LHCN-M2 (cell line): Measurements from ENCODE around the gene ZKSCAN5. TPM values are rescaled to one million over a fixed set of nuclear protein-coding genes. Genes with fewer than 3 reads are reported as not detected.
"Not testable (repeated sequence)": the region's sequence is repeated elsewhere in the genome, so short reads cannot be mapped to it uniquely, and the experiment has no call there.

Experiments used
- DNase-seq: peaks from one replicate; pipeline ENCODE4 v3.0.0-alpha.2; 2012; ENCODE audit warnings: low read depth
- total RNA-seq: library from RNA; depleted of rRNA; stranded (reverse); fragments of >200 nt; gene quantifications from 2 replicates; pipeline ENCODE4 v1.2.3, GENCODE V29; 2014

The ZKSCAN5 gene
- total RNA-seq, 1 experiment from 2014 or later, result 22.6 TPM

DNA sequence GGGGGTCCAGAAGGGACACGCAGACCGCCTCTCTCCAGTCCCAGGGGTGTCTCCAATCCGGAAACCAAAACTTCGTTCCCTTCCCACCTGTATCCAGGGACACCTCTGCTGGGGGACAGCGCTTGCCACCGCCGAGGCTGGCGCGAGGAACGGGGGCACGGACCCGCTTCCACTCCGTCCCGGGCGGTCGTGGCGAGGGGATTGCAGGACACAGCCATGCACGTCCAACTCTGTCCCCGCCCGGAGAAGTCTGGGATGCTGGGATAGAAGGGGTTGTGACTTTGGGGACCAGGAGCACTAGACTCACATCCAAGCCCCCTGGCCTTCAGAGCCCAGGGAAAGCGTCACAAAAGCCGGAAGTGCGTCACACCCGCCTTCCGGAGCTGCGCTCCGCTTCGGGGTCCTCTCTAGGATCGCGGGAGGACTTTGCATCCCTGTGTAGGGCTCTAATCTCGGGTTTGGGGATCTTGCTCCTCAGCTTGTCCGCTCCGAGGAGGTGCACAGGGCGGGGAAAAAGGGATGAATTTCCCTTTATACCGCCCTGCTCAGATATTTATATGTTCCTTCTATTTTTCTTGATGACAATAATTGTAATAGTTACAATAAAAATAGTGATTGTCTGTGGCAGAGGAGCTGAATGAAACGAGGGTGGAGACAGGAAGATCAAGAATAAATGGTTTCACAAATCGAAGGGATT lies 47.5 kb downstream of the ZKSCAN5 start, which contains the start of gene FAM200A:
TSS of gene FAM200A (minus strand) at position 348 of the 697 bp plus-strand sequence. CDS start 3,707 bp downstream, outside the sequence.
- peak; percentile 95 for DNase-seq

DNA sequence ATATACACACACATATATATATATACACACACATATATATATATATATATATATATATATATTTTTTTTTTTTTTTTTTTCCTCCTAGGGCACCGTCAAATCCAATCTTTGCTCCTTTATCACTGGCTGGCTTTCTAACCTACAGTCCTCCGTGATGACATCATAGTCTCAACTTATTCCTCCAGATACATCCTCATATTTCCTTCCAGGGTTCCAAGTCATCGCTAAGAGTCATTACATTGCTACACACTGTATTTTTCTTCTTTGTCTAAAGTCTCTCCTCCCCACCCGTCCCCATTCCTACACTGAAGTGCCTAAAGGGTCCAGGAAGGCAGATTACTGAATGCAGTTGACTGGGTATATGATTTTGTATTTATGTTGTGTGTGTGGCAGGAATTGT lies 48.6 kb downstream of the ZKSCAN5 start:
- no peak for DNase-seq

DNA sequence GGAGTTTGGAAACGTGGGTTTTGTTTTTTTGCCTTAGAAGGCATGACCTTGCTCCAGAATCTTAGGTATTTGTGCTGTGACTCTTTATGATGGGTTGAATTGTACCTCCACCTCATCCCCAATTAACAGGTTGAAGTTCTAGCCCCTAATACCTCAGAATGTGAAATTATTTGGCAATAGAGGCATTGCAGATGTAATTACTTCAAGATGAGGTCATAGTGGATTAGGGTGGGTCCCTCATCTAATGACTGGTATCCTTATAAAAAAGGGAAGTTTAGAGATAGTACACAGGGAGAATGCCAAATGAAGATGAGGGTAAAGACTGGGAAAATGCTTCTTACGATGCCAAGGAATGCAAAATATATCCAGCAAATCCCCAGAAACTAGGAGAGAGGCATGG lies 50.5 kb downstream of the ZKSCAN5 start:
- DNase-seq, result no peak

DNA sequence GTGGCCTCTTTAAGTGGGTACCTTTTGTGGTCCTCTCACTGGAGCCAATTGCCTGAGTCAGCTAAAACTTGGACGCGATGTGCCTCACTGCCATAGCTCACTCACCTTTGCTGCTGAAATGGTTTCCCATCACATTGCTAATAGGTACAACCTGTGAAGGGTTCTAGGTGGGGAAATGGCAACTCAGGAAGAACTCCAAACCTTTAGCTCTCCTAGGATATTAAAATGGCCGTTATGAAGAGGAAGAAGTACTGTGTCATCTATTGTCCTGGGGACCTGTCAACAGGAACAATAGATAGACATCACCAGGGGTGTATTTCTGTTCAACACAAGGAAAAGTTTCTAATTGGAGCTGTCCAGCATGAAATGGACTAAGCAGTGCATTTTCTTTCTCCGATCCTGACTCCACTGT lies 52.7 kb downstream of the ZKSCAN5 start:
- no peak for DNase-seq

DNA sequence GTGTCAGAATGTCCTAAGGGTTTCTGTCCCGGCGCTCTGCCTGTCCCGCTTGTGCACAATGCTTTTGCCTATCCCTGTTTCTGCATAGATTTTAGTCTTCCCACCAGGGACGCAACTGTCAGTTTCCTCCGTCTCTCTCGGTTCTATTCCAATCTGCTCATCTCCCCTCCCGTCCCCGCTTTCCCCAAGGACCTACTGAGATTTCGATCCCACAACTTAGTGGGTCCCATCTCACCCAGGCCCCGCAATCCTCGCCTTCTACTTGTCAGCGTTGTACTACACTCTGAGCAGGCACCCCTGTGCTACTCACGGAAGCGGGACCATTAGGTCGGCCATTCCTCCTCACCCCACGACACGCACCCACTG lies 53.5 kb downstream of the ZKSCAN5 start:
- no peak for DNase-seq

DNA sequence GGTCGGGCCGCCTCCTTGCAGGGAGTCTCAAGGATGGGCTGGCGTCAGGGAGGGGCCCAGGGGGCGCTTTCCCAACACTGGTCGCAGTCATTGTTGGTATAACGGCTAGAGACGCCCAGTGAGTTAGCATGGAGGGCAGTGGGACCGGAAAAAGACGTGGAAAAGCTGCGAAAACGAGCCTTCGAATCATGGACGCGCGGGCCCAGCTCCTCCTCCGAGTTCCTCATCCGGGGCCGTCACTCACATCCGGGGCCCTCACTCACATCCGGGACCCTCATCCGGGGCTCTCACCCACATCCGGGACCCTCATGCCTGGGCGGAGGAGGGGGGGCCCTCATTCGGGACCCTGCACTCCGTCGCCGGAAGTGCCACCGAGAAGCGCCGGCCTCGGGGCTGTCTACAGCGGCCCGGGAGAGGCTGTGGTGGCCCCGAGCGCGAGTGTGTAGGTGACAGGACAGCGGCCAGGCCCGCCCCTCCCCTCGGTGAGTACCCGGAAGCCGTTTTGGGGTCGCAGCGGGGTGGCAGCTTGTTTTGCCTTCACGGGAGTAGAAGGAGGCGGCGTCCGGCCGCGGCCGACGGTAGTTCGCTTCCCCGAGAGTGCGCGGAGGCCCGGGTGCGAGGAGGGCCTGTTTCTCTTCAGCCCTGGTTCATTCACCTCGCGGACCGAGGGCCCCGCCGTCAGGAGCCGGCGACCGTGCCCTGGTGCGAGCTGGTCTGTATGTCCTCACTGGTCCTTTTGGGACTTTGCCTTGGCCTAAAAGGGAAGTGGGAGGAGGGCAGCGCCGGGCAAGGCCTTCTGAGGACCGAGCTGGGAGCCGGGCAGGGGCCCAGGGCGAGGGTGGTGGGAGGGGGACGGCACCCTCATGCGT lies 54.1 kb downstream of the ZKSCAN5 start, which contains the start of gene ZNF655:
TSS of gene ZNF655 (plus strand) at position 337 of the 869 bp plus-strand sequence. CDS start 1,918 bp downstream, outside the sequence.
- peak; percentile 93 for DNase-seq

DNA sequence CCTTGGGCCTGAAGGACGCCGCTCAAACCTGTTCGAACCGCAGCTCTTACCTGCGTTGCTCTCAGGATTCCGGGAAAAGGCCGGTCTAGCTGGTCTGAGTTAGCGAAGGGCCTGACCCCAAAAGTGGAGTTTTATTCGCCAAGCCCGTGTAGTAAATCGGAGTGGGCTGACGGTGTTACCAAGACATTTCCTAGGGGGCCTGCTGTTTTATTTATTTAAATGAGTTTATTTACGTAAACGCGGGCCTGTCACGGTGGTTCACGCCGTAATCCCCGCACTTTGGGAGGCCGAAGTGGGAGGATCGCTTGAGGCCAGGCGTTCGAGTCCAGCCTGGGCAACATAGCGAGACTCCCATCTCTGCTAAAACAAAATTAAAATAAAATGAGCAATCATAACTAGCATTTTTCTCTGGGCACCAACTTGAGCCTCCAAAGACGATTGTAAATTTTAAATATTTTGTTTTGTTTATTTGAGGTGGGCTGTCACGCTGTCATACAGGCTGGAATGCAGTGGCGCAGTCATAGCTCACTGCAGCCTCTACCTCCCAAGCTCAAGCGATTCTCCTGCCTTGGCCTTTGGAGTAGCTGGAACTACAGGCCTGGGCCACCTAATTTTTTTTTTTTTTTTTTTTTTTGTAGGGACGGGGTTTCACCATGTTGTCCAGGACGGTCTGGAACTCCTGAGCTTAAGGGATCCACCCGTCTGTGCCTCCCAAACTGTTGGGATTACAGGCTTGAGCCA lies 54.9 kb downstream of the ZKSCAN5 start:
- DNase-seq, result peak; percentile 30

DNA sequence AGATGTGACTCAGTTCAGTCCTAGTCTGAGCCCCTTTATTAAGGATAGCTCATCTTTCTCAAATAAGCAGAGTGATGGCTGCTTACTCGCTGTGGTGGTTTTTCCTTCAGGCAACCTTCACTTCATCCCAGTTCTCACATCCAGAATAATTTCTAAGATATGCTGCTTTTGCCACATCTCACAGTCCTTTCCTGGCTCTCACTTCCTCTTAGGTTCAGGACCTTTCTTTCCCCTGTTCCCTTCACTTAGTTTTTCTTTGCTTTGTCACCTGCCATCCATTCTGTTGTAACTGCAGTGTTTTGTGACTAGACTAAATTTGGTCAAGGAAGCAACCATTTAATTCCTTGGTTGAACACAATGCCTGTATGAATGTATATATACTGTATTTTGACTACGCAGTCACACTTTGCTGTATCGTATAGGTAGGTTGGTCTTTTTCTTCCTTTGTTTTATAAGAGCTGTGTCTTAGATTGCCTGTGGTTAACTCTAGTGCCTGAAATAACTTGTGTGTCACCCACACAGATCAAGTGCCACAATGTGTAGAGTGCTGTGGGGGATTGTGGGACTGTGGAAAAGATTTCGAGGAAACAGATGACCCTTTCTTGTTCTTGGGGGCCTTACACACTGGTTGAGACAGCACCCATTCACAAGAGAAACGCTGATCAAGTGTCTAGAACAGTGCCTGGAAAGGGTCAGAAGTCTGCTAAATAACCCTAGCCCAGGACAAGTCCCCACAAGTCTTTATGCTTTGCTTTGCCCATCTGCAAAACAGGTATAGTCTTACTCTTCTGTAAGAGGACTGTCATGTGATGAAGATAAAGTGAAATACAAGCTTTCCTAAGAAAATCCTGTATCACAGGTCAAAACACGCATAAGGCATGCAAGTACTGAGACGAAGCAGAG lies 56.6 kb downstream of the ZKSCAN5 start:
- no peak for DNase-seq

DNA sequence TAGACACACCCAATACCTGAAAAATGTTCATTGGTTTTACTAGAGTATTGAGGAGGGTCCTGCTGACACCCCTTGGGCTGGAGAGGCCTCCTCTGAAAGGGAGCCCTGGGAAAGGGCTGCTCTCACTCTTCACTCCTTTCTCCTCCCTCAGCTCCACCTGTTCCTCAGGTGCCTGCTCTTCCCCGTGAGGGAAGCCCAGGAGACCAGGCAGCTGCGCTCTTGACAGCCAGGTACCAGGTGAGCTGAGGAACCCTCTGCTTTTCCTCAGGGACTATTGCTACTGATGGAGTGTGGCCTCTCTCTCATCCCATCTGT lies 57.2 kb downstream of the ZKSCAN5 start:
- no peak for DNase-seq

DNA sequence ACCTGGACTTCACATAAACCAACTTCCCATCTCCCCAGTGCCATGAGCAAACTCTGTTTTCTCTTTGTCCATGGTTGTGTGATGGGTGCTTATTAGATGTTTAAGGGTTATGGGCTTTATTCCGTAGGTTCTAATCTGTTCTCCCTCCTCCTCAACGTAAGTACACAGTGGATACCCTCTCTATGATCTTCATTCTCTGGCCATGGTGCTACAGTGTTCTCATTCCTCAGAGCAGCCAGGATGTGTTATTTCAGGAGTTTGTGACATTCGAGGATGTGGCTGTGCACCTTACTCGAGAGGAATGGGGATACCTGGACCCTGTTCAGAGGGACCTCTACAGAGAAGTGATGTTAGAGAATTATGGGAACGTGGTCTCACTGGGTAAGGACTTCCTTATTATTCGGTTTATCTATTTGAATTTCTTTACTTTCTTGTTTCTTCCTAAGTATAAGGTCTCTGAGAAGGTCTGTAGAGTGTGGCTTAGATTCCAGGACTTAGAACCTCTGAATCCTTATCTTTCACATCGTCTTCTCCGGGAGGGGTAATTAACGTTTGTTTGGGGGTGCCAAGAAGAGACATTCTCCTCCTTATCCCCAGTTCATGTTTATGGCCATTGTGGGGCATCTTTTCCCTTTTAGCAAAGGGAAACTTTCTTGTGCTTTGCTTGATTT lies 57.8 kb downstream of the ZKSCAN5 start:
- no peak for DNase-seq

DNA sequence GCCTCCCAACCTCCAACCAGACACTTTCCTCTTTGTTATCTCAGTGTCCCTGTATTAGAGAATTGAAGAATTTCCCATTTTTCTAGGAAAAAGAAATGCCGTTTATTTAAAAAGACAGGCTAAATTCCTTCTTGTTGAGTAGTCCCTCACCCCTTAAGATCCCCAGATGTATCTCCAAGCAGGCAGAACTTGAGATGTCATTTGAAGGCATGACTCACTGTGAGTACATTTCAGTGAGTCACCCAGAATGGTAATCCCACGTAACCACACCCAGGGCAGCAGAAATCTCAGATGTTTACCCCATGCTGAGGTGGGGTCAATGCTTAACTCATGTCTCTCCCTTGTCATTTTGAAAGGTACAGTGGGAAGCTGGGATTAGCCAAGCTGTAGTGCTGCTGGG lies 58.4 kb downstream of the ZKSCAN5 start:
- peak; percentile 100 for DNase-seq

DNA sequence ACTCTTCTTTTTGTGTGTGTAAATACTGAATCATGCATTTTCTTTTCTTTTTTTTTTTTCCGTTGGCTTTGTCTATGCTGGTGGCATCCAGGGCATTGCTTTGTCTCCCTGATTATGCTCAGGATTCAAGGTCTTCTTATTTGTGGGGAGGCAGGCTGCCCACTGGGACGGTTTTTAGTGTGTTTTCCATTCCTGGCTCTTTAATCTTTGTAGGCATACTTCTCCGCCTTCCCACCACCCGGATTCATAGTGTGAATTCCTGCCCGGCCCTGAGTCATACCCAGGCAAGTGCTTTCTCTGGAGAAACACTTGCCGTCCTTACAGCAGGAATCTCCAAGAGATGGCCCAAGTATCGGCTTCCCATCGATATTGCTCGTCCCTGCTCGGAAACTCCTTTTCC lies 59.2 kb downstream of the ZKSCAN5 start:
- DNase-seq, result peak; percentile 83

DNA sequence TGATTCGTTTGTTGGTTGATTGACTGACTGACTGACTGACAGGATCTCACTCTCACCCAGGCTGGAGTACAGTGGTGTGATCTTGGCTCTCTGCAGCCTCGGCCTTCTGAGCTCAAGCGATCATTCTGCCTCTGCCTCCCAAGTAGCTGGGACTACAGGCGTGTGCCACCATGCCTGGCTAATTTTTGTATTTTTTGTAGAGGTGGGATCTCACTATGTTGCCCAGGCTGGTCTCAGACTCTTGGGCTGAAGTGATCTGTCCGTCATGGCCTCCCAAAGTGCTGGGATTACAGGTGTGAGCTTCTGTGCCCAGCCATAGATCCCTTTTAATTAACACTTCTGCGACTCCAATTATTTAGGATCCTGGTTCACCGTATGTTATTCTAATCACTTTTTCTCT lies 64.3 kb downstream of the ZKSCAN5 start:
- DNase-seq, result not testable (repeated sequence)

DNA sequence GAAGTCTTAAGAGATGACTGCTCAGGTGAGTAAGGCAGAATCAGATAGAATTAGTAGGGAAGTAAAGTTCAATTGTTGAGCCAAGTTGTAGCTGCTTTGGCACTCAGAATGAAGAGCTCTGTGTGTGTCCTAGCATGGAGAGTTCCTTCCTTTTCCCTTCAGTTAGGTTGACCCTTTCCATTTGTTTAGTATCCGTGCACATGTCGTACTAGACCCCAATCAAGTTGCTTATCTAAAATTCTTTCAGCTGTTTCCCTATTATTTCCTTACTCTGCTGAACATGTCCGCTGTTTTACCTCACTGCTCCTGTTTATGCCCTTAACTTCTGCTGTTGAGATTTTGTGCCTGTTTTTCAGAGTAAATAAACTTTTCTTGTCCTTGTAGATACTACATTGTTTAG lies 67.3 kb downstream of the ZKSCAN5 start:
- no peak for DNase-seq

DNA sequence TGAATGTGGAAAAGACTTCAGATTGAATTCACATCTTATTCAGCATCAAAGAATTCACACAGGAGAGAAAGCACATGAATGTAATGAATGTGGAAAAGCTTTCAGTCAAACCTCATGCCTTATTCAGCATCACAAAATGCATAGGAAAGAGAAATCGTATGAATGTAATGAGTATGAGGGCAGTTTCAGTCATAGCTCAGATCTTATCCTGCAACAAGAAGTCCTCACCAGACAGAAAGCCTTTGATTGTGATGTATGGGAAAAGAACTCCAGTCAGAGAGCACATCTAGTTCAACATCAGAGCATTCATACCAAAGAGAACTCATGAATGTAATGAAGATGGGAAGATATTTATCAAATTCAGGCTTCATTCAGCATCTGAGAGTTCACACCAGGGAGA lies 68.8 kb downstream of the ZKSCAN5 start:
- DNase-seq, result no peak

DNA sequence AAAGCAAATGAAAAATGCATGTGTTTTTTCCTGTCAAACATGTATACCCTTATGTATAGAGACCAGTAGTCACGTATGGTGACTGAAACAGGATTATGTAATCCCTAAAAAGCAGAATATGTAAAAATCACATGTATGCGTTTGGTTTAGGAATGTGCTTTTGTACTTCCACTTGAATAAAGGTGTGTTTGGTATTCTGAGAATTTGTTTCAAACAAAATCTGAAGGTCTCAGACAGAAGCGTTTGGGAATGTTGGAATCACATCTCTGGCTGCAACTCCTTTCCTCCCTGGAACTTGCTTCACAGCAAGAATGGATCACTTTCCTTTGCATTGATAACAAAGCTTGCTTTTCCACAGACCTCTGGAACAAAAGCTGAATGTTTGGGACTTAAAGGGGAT lies 71.8 kb downstream of the ZKSCAN5 start:
- no peak for DNase-seq

DNA sequence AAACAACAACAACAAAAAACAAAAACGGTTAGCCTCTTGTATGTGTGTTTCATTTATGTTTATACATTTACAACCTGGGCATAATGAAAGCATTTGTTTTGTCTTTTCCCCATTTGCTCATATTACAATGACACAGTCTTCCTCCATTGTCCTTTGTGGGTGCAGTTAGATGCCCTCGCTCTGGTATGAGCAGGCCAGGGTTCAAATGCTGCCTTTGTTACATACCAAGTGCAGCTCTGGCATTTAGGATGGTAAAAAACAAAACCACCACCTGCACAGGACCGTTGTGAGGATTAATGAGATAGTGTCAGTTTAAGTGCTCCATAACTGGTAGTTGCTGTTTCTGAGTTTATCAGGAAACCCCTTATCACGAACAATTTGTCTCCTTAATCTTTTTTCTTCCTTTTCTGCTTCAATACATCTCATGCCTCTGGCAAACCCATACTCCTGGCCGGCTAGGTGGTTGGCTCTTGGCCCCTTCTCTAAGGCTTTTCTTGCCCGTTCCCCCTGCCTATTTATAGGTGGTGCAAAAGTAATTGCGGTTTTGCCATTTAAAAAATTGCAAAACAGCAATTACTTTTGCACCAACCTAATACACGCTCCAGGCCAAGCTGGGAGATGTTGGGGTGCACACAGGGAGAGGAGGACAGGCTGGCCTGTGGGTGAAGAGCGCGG lies 75.0 kb downstream of the ZKSCAN5 start:
- no peak for DNase-seq

DNA sequence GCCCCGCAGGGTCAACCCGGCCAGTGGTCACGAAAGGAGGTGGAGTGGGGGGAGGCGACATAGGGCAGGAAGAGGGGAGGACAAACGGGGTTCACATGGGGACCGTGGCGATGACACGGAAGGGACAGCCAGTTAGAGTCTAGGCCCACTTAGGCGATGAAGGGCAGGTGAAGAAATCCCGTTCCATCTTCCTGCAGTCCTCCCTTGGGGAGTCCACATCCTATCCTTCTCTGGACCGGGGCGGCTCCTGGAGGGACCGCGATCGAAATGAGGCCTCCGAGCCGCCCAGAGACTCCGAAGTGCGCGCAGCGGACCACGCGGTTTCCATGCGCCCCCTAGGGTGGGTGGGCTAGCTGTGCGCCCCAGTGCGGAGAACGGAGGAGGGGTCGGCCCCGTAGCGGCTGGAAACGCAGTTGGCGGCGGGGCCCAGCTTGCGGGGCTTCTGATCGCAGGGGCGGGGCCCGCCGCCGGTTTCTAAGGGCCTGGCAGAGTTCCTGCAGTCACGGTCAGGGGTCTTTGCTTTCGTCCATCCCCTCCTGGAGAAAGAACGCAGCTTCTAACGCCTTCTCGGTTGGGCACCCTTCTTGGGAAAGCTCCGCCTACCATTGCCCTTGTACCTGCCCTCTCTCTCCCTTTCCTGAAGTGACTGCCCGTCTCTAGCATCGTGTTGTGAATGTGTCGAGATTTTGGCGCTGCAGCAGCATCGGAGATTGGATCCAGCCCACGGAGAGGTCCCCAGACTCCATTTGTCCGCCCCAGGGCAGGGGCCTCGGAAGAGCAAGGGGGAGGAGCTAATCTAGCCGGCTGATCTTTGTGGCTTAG lies 75.7 kb downstream of the ZKSCAN5 start:
- DNase-seq, result peak; percentile 41

DNA sequence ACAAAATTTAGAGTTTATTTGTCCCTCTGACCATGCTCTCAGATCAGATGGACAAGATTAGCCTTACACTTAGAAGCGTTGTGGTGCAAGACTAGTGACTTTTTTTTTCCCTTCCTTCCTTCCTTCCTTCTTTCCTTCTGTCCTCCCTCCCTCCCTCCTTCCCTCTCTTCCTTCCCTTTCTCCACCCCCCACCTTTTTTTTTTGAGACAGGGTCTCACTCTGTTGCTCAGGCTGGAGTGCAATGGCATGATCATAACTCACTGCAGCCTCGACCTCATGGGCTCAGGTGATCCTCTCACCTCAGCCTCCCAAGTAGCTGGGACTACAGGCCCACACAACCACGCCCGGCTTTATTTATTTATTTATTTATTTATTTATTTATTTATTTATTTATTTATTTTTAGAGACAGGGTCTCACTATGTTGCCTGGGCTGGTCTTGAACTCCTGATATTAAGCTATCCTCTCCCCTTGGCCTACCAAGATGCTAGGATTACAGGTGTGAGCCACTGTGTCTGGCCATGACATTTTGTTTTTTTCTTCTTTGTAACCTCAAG lies 76.4 kb downstream of the ZKSCAN5 start:
- DNase-seq, result not testable (repeated sequence)
